ENCODE results near the gene CYFIP2.
"Not testable (repeated sequence)": the region's sequence is repeated elsewhere in the genome, so short reads cannot be mapped to it uniquely, and the experiment has no call there.

- TF ChIP-seq, protein P1, sequence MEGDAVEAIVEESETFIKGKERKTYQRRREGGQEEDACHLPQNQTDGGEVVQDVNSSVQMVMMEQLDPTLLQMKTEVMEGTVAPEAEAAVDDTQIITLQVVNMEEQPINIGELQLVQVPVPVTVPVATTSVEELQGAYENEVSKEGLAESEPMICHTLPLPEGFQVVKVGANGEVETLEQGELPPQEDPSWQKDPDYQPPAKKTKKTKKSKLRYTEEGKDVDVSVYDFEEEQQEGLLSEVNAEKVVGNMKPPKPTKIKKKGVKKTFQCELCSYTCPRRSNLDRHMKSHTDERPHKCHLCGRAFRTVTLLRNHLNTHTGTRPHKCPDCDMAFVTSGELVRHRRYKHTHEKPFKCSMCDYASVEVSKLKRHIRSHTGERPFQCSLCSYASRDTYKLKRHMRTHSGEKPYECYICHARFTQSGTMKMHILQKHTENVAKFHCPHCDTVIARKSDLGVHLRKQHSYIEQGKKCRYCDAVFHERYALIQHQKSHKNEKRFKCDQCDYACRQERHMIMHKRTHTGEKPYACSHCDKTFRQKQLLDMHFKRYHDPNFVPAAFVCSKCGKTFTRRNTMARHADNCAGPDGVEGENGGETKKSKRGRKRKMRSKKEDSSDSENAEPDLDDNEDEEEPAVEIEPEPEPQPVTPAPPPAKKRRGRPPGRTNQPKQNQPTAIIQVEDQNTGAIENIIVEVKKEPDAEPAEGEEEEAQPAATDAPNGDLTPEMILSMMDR (IDR thresholded peaks at IDR 0.05; ENCODE audit: insufficient read depth, low read depth, low read length): not testable (repeated sequence)
- not testable (repeated sequence) for TF ChIP-seq EZH2 (IDR thresholded peaks at IDR 0.05; ENCODE audit: insufficient read depth, low read length)
Measured at GRCh38 chr5:157244704-157245103, 21.2 kb upstream of the CYFIP2 start.
